Lower leg skin (tissue), 3 donors: ENCODE results near the gene CORIN.

ENCODE experiments used
- POLR2A ChIP-seq, 2 donors: fragments of 450-650 bp; IDR thresholded peaks; one replicate each; pipeline ENCODE4 v1.6.1; 2016 to 2017; ENCODE audit warnings: antibody characterized with exemption in 2 of 2, mild to moderate bottlenecking in 1 of 2, moderate library complexity in 1 of 2
- TF ChIP-seq, protein P1 (sequence below), 3 donors: fragments of 450-650 bp; IDR thresholded peaks; one replicate each; pipeline ENCODE4 v1.5.1; 2016; ENCODE audit warnings: antibody characterized with exemption in 3 of 3, mild to moderate bottlenecking in 3 of 3, moderate library complexity in 2 of 3

DNA sequence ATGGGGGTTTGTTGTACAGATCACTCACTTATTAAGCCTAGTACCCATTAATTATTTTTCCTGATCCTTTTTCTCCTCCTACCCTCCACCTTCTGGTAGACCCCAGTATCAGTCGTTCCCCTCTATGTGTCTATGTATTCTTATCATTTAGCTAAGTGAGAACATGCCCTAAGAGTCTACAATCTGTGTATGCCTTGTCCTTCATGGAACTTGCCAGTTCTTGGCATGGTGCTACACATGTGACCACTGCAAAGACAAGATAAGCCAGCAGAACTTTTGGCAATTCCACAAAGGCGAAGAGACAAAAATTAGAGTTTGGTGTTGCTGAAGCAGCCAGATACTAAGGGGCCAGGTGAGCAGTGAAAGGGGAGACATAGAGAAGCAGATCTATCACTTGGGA lies 101.3 kb downstream of the CORIN start:
- TF ChIP-seq, protein P1, sequence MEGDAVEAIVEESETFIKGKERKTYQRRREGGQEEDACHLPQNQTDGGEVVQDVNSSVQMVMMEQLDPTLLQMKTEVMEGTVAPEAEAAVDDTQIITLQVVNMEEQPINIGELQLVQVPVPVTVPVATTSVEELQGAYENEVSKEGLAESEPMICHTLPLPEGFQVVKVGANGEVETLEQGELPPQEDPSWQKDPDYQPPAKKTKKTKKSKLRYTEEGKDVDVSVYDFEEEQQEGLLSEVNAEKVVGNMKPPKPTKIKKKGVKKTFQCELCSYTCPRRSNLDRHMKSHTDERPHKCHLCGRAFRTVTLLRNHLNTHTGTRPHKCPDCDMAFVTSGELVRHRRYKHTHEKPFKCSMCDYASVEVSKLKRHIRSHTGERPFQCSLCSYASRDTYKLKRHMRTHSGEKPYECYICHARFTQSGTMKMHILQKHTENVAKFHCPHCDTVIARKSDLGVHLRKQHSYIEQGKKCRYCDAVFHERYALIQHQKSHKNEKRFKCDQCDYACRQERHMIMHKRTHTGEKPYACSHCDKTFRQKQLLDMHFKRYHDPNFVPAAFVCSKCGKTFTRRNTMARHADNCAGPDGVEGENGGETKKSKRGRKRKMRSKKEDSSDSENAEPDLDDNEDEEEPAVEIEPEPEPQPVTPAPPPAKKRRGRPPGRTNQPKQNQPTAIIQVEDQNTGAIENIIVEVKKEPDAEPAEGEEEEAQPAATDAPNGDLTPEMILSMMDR (IDR thresholded peaks at IDR 0.05), result no peak
- no peak for TF ChIP-seq POLR2A (IDR thresholded peaks at IDR 0.05)
